GM23338 (cell line): Measurements from ENCODE around the gene PNLIP. TPM values are rescaled to one million over a fixed set of nuclear protein-coding genes. Genes with fewer than 3 reads are reported as not detected.

Experiments
- ATAC-seq: fragments of 200-7000 bp; cut with Tn5 transposase; 3 replicates; pipeline ENCODE4 v1.9.1; 2020
- DNase-seq: peaks from one replicate; pipeline ENCODE4 v3.0.0-alpha.2; 2015; ENCODE audit warnings: low spot score
- H2AFZ ChIP-seq: fragments of 200-600 bp; sonication (generic); 2 replicates; pipeline ENCODE4 v1.8.0; 2016; ENCODE audit warnings: antibody characterized with exemption, mild to moderate bottlenecking, moderate library complexity
- H3F3A ChIP-seq: fragments of 200-600 bp; sonication (generic); replicated peaks from 2 replicates; pipeline ENCODE4 v1.8.0; 2017; ENCODE audit warnings: antibody characterized with exemption, mixed run types, low read depth
- H3K27ac ChIP-seq: fragments of 200-600 bp; sonication (generic); 2 replicates; pipeline ENCODE4 v1.6.1; 2016; ENCODE audit warnings: low read depth
- H3K27me3 ChIP-seq: fragments of 200-600 bp; sonication (generic); 2 replicates; pipeline ENCODE4 v1.8.0; 2016; ENCODE audit warnings: mild to moderate bottlenecking, mixed run types, moderate library complexity; ENCODE audit not compliant: insufficient read depth
- H3K36me3 ChIP-seq: fragments of 200-600 bp; sonication (generic); 2 replicates; pipeline ENCODE4 v1.8.0; 2016; ENCODE audit warnings: mild to moderate bottlenecking; ENCODE audit not compliant: insufficient read depth
- H3K4me1 ChIP-seq: fragments of 200-600 bp; sonication (generic); 2 replicates; pipeline ENCODE4 v1.8.0; 2016; ENCODE audit warnings: mild to moderate bottlenecking, moderate library complexity; ENCODE audit not compliant: insufficient read depth
- H3K4me2 ChIP-seq: fragments of 200-600 bp; sonication (generic); 2 replicates; pipeline ENCODE4 v1.7.1; 2017; ENCODE audit warnings: mixed run types
- H3K4me3 ChIP-seq: fragments of 200-600 bp; sonication (generic); 2 replicates; pipeline ENCODE4 v1.6.1; 2016; ENCODE audit warnings: mixed run types
- H3K79me2 ChIP-seq: fragments of 200-600 bp; sonication (generic); replicated peaks from 2 replicates; pipeline ENCODE4 v1.8.0; 2017; ENCODE audit warnings: mild to moderate bottlenecking; ENCODE audit not compliant: insufficient read depth
- H3K9me2 ChIP-seq: fragments of 200-600 bp; sonication (generic); 2 replicates; pipeline ENCODE4 v1.8.0; 2017; ENCODE audit not compliant: insufficient read depth
- H4K20me1 ChIP-seq: fragments of 200-600 bp; sonication (generic); replicated peaks from 2 replicates; pipeline ENCODE4 v1.8.0; 2017; ENCODE audit warnings: mild to moderate bottlenecking; ENCODE audit not compliant: insufficient read depth
- H3K27ac Mint-ChIP-seq: 2 replicates; pipeline ENCODE4 v1.8.0; 2020; ENCODE audit warnings: inconsistent platforms, mild to moderate bottlenecking, moderate library complexity, mixed read lengths
- H3K27me3 Mint-ChIP-seq: 3 replicates; pipeline ENCODE4 v1.8.0; 2022; ENCODE audit warnings: low read depth, mild to moderate bottlenecking, moderate library complexity, mixed read lengths, inconsistent platforms; ENCODE audit not compliant: insufficient read depth, poor library complexity
- H3K36me3 Mint-ChIP-seq: 3 replicates; pipeline ENCODE4 v1.8.0; 2021; ENCODE audit warnings: low read depth, mild to moderate bottlenecking, inconsistent platforms, moderate library complexity, mixed read lengths
- H3K4me1 Mint-ChIP-seq: 3 replicates; pipeline ENCODE4 v1.8.0; 2020; ENCODE audit warnings: mild to moderate bottlenecking, inconsistent platforms, mixed read lengths
- H3K4me3 Mint-ChIP-seq: 3 replicates; pipeline ENCODE4 v1.8.0; 2021; ENCODE audit warnings: moderate library complexity, mild to moderate bottlenecking, inconsistent platforms, mixed read lengths
- H3K9me3 Mint-ChIP-seq: 3 replicates; pipeline ENCODE4 v1.8.0; 2020; ENCODE audit warnings: moderate library complexity, mild to moderate bottlenecking, inconsistent platforms, mixed read lengths
- CREB1 ChIP-seq: fragments of 250-450 bp; sonication (Bioruptor Pico); IDR thresholded peaks from 2 replicates; pipeline ENCODE4 v1.5.0; 2020; ENCODE audit warnings: low read depth, mild to moderate bottlenecking, moderate library complexity
- EZH2 ChIP-seq: fragments of 200-600 bp; sonication (generic); IDR thresholded peaks from one replicate; pipeline ENCODE4 v1.8.0; 2017; ENCODE audit warnings: antibody characterized with exemption, mild to moderate bottlenecking, low read depth; ENCODE audit not compliant: unreplicated experiment
- EZH2phosphoT487 ChIP-seq: fragments of 200-600 bp; sonication (generic); IDR thresholded peaks from one replicate; pipeline ENCODE4 v1.8.1; 2018; ENCODE audit warnings: antibody characterized with exemption; ENCODE audit not compliant: unreplicated experiment
- JUNB ChIP-seq: IDR thresholded peaks from one replicate; pipeline ENCODE4 v1.6.1; 2016; ENCODE audit warnings: antibody characterized with exemption; ENCODE audit not compliant: unreplicated experiment
- NANOG ChIP-seq: IDR thresholded peaks from 2 replicates; pipeline ENCODE4 v1.6.1; 2016; ENCODE audit warnings: antibody characterized with exemption, borderline replicate concordance
- POLR2AphosphoS5 ChIP-seq: IDR thresholded peaks from 2 replicates; pipeline ENCODE4 v1.6.1; 2016; ENCODE audit warnings: antibody characterized with exemption, low read depth
- STAT1 ChIP-seq: IDR thresholded peaks from one replicate; pipeline ENCODE4 v1.6.1; 2016; ENCODE audit warnings: antibody characterized with exemption; ENCODE audit not compliant: unreplicated experiment
- ZNF114 ChIP-seq: fragments of 250-450 bp; sonication (Bioruptor Pico); IDR thresholded peaks from 2 replicates; pipeline ENCODE4 v1.5.0; 2020; ENCODE audit warnings: mild to moderate bottlenecking, moderate library complexity
- ZNF331 ChIP-seq: fragments of 250-450 bp; sonication (Bioruptor Pico); IDR thresholded peaks from 2 replicates; pipeline ENCODE4 v1.5.0; 2020; ENCODE audit warnings: low read depth, mild to moderate bottlenecking, moderate library complexity
- polyA plus RNA-seq: library from polyadenylated mRNA; unstranded; fragments of >200 nt; fragmentation: Nextera tagmentation; extraction: Ambion mirVana; gene quantifications from 2 replicates; pipeline ENCODE4 v1.2.1, GENCODE V29; 2016
- total RNA-seq: library from RNA; depleted of rRNA; stranded (reverse); fragments of >200 nt; shearing (Covaris generic); gene quantifications from 2 replicates; pipeline ENCODE4 v1.2.3, GENCODE V29; 2014
- TF ChIP-seq, protein P1 (sequence below): IDR thresholded peaks from 2 replicates; pipeline ENCODE4 v1.6.1; 2016; ENCODE audit warnings: antibody characterized with exemption
- TF ChIP-seq, protein P2 (sequence below), 2 experiments: fragments of 200-600 bp in 1 of 2; sonication (generic) in 1 of 2; conservative IDR thresholded peaks; 2 replicates each; pipeline versions ENCODE4 v1.5.1 to v1.6.1; 2016 to 2017; ENCODE audit warnings: antibody characterized with exemption in 2 of 2, low read depth in 2 of 2, mild to moderate bottlenecking in 2 of 2, moderate library complexity in 1 of 2
- TF ChIP-seq, protein P3 (sequence below): IDR thresholded peaks from one replicate; pipeline ENCODE4 v1.6.1; 2018; ENCODE audit warnings: antibody characterized with exemption; ENCODE audit not compliant: unreplicated experiment

PNLIP gene
- total and polyA plus RNA-seq, 2 experiments from 2014 or later = not detected

DNA sequence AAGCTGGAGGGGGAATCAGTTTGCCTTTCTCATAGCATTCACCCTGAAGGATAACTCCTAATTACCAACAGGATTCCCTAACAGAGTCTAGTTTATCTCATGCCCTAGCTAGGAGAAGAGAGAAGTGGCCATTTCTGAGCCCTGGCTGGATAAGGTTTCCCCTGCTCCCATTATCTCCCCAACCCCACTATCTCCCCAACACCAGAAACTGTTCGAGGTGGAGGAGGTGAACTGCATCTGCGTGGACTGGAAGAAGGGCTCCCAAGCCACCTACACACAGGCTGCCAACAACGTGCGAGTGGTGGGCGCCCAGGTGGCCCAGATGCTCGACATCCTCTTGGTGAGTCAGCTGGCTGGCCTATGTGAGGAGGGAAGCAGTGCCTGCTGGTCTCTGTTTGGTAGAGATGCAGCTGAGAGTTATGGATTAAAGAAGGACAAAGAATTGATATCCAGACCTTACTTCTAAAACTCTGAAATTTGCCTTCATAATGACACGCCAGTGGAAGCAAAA is 48.8 kb downstream of the PNLIP start:
- Histone ChIP-seq H3K9me2 (no peaks in the 10 kb centered on the region; the same call in 1 of the 2 replicates), H2AFZ (no peak overlapping the region), H3F3A (no peaks in the 10 kb centered on the region), H3K4me2 (no peak overlapping the region), H3K27ac (no peak overlapping the region), H3K4me3 (no peak overlapping the region), H3K4me1 (no peaks in the 10 kb centered on the region), H3K36me3 (no peaks in the 10 kb centered on the region), H4K20me1 (no peaks in the 10 kb centered on the region), H3K79me2 (no peaks in the 10 kb centered on the region), H3K27me3 (no peaks in the 10 kb centered on the region)
- Mint-ChIP-seq H3K36me3 (no peaks in the 10 kb centered on the region), H3K27me3 (peaks cover 4% of the 10 kb centered on the region), H3K27ac (no peak overlapping the region), H3K4me3 (no peak overlapping the region), H3K4me1 (peaks cover 4% of the 10 kb centered on the region; the same call in 2 of the 3 replicates), H3K9me3 (no peaks in the 10 kb centered on the region)
- DNase-seq = no peak
- no peak for TF ChIP-seq NANOG
- no peak for TF ChIP-seq STAT1
- TF ChIP-seq ZNF114 (CRISPR knock-in tag) = no peak
- TF ChIP-seq POLR2AphosphoS5 = no peak
- TF ChIP-seq, protein P1, sequence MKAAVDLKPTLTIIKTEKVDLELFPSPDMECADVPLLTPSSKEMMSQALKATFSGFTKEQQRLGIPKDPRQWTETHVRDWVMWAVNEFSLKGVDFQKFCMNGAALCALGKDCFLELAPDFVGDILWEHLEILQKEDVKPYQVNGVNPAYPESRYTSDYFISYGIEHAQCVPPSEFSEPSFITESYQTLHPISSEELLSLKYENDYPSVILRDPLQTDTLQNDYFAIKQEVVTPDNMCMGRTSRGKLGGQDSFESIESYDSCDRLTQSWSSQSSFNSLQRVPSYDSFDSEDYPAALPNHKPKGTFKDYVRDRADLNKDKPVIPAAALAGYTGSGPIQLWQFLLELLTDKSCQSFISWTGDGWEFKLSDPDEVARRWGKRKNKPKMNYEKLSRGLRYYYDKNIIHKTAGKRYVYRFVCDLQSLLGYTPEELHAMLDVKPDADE = no peak
- TF ChIP-seq CREB1 = no peak
- TF ChIP-seq JUNB = no peak
- no peak for TF ChIP-seq EZH2phosphoT487
- no peak for TF ChIP-seq EZH2
- TF ChIP-seq, protein P2, sequence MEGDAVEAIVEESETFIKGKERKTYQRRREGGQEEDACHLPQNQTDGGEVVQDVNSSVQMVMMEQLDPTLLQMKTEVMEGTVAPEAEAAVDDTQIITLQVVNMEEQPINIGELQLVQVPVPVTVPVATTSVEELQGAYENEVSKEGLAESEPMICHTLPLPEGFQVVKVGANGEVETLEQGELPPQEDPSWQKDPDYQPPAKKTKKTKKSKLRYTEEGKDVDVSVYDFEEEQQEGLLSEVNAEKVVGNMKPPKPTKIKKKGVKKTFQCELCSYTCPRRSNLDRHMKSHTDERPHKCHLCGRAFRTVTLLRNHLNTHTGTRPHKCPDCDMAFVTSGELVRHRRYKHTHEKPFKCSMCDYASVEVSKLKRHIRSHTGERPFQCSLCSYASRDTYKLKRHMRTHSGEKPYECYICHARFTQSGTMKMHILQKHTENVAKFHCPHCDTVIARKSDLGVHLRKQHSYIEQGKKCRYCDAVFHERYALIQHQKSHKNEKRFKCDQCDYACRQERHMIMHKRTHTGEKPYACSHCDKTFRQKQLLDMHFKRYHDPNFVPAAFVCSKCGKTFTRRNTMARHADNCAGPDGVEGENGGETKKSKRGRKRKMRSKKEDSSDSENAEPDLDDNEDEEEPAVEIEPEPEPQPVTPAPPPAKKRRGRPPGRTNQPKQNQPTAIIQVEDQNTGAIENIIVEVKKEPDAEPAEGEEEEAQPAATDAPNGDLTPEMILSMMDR (conservative IDR thresholded peaks at IDR 0.05; ENCODE audit: low read depth in 2 of 2) = no peak
- no peak for ATAC-seq

DNA sequence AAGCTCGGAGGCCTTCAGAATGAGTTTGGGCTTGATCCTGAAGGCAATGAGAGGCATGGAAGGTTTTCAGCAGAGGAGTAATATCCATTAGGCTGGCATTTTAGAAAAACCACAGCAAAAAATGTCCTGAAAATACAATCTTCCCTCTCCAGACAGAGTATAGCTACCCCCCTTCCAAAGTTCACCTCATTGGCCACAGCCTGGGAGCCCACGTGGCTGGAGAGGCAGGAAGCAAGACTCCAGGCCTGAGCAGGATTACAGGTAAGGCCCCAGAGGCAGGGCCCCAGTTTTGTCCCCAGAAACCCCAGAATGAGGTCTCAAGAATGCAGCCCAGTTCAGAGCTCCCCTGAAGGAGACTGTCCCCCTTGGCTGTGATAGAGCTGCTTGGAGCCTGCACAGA is 50.3 kb downstream of the PNLIP start:
- DNase-seq (no peak), ATAC-seq (no peak)
- Histone ChIP-seq H2AFZ (no peak overlapping the region), H3F3A (no peaks in the 10 kb centered on the region), H3K36me3 (no peaks in the 10 kb centered on the region), H3K27ac (no peak overlapping the region), H3K4me3 (no peak overlapping the region), H3K4me1 (no peaks in the 10 kb centered on the region), H4K20me1 (no peaks in the 10 kb centered on the region), H3K27me3 (no peaks in the 10 kb centered on the region), H3K4me2 (no peak overlapping the region), H3K9me2 (no peaks in the 10 kb centered on the region), H3K79me2 (no peaks in the 10 kb centered on the region)
- Mint-ChIP-seq H3K4me1 (peaks cover 8% of the 10 kb centered on the region; the same call in 2 of the 3 replicates), H3K4me3 (no peak overlapping the region), H3K27me3 (peaks cover 4% of the 10 kb centered on the region), H3K36me3 (no peaks in the 10 kb centered on the region), H3K27ac (no peak overlapping the region), H3K9me3 (no peaks in the 10 kb centered on the region)
- TF ChIP-seq POLR2AphosphoS5 (no peak), ZNF114 (CRISPR knock-in tag) (no peak), EZH2 (no peak), ZNF331 (CRISPR knock-in tag) (no peak), STAT1 (no peak), NANOG (no peak), EZH2phosphoT487 (no peak), CREB1 (no peak)
- TF ChIP-seq, protein P2 (conservative IDR thresholded peaks at IDR 0.05; ENCODE audit: low read depth in 2 of 2) = no peak
- TF ChIP-seq, protein P3, sequence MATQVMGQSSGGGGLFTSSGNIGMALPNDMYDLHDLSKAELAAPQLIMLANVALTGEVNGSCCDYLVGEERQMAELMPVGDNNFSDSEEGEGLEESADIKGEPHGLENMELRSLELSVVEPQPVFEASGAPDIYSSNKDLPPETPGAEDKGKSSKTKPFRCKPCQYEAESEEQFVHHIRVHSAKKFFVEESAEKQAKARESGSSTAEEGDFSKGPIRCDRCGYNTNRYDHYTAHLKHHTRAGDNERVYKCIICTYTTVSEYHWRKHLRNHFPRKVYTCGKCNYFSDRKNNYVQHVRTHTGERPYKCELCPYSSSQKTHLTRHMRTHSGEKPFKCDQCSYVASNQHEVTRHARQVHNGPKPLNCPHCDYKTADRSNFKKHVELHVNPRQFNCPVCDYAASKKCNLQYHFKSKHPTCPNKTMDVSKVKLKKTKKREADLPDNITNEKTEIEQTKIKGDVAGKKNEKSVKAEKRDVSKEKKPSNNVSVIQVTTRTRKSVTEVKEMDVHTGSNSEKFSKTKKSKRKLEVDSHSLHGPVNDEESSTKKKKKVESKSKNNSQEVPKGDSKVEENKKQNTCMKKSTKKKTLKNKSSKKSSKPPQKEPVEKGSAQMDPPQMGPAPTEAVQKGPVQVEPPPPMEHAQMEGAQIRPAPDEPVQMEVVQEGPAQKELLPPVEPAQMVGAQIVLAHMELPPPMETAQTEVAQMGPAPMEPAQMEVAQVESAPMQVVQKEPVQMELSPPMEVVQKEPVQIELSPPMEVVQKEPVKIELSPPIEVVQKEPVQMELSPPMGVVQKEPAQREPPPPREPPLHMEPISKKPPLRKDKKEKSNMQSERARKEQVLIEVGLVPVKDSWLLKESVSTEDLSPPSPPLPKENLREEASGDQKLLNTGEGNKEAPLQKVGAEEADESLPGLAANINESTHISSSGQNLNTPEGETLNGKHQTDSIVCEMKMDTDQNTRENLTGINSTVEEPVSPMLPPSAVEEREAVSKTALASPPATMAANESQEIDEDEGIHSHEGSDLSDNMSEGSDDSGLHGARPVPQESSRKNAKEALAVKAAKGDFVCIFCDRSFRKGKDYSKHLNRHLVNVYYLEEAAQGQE = no peak
